Mammary epithelial cell (primary cell): ENCODE measurements around the gene SORBS1.

Experiments
- EZH2 ChIP-seq: IDR thresholded peaks from 2 replicates; pipeline ENCODE4 v1.6.1; 2012; ENCODE audit warnings: low read length, inconsistent platforms, borderline replicate concordance
- TF ChIP-seq, protein P1 (sequence below), 2 donors: IDR thresholded peaks in 1 of 2; conservative IDR thresholded peaks in 1 of 2; 2 replicates each; pipeline ENCODE4 v1.5.1; 2011 to 2012; ENCODE audit warnings: inconsistent platforms in 2 of 2, low read length in 2 of 2, mild to moderate bottlenecking in 2 of 2, control low read depth in 1 of 2, low read depth in 1 of 2; ENCODE audit not compliant: insufficient read depth in 1 of 2; ENCODE audit errors: extremely low read depth in 1 of 2

DNA sequence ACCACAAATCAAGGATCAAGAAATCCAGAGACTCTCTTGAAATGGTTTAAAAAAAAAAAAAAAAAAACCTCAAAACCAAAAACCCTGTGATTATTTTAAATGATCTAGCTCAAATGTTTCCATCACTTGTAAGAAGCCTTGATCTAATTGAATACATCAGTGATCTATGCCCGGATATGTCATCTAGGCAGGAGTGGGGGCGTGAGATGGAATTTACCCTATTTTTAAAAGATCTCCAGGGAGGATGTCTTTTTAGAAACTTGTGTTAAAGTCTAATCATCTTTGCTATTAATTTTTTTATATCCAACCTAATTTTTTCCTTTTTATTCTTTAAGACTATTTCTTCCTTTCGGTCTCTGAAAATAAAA is 169.0 kb downstream of the SORBS1 start:
- TF ChIP-seq, protein P1, sequence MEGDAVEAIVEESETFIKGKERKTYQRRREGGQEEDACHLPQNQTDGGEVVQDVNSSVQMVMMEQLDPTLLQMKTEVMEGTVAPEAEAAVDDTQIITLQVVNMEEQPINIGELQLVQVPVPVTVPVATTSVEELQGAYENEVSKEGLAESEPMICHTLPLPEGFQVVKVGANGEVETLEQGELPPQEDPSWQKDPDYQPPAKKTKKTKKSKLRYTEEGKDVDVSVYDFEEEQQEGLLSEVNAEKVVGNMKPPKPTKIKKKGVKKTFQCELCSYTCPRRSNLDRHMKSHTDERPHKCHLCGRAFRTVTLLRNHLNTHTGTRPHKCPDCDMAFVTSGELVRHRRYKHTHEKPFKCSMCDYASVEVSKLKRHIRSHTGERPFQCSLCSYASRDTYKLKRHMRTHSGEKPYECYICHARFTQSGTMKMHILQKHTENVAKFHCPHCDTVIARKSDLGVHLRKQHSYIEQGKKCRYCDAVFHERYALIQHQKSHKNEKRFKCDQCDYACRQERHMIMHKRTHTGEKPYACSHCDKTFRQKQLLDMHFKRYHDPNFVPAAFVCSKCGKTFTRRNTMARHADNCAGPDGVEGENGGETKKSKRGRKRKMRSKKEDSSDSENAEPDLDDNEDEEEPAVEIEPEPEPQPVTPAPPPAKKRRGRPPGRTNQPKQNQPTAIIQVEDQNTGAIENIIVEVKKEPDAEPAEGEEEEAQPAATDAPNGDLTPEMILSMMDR (conservative IDR thresholded peaks at IDR 0.05 in 1 of 2, IDR thresholded peaks at IDR 0.05 in 1 of 2; ENCODE audit: extremely low read depth in 1 of 2, insufficient read depth in 1 of 2, low read depth in 1 of 2, low read length in 2 of 2), result no peak
- TF ChIP-seq EZH2, result no peak
